Thymus (tissue), 11 donors: Measurements from ENCODE around the gene SYNE3. TPM values are rescaled to one million over a fixed set of nuclear protein-coding genes. Genes with fewer than 3 reads are reported as not detected.

Experiments
- DNase-seq, 9 donors: peaks; one replicate each; pipeline ENCODE4 v3.0.0-alpha.2; 2013; ENCODE audit warnings: low spot score in 9 of 9, low read depth in 6 of 9, missing footprints in 1 of 9
- H3K27ac ChIP-seq, 2 donors: one replicate each; pipeline ENCODE4 v1.5.1; 2013; ENCODE audit warnings: control low read depth in 1 of 2, low read depth in 1 of 2, low read length in 1 of 2, mild to moderate bottlenecking in 1 of 2, moderate library complexity in 1 of 2
- H3K27me3 ChIP-seq, 2 donors: one replicate each; pipeline ENCODE4 v1.5.1; 2013; ENCODE audit warnings: low read length in 1 of 2; ENCODE audit not compliant: control insufficient read depth in 2 of 2, insufficient read depth in 1 of 2
- H3K36me3 ChIP-seq, 2 donors: one replicate each; pipeline ENCODE4 v1.5.1; 2013; ENCODE audit warnings: low read length in 1 of 2, mild to moderate bottlenecking in 1 of 2, moderate library complexity in 1 of 2; ENCODE audit not compliant: control insufficient read depth in 2 of 2, insufficient read depth in 2 of 2
- H3K4me1 ChIP-seq, 2 donors: one replicate each; pipeline ENCODE4 v1.5.1; 2013; ENCODE audit warnings: low read length in 2 of 2; ENCODE audit not compliant: control insufficient read depth in 2 of 2, insufficient read depth in 2 of 2
- H3K4me3 ChIP-seq, 2 donors: one replicate each; pipeline ENCODE4 v1.5.1; 2013; ENCODE audit warnings: low read length in 2 of 2, control low read depth in 1 of 2, mild to moderate bottlenecking in 1 of 2
- H3K9me3 ChIP-seq, 2 donors: one replicate each; pipeline ENCODE4 v1.5.1; 2013; ENCODE audit warnings: low read length in 1 of 2, mild to moderate bottlenecking in 1 of 2; ENCODE audit not compliant: control insufficient read depth in 2 of 2, insufficient read depth in 1 of 2
- WGBS: extraction: QIAGEN DNeasy Blood & Tissue Kit; methylation state at CpG from one replicate; pipeline ENCODE4 v1.1.7; 2013; 5-methylcytosine and 5-hydroxymethylcytosine counted together
- polyA plus RNA-seq: library from polyadenylated mRNA; stranded (reverse); fragments of 200-250 nt; gene quantifications from one replicate; pipeline ENCODE4 v1.2.3, GENCODE V29; 2013
- total RNA-seq: library from RNA; stranded (reverse); fragments of 120-200 nt; gene quantifications from one replicate; pipeline ENCODE4 v1.2.4, GENCODE V29; 2013
- donor health status: healthy.

Gene SYNE3
- total and polyA plus RNA-seq, 2 donors = 1.7 to 3.1 TPM

DNA sequence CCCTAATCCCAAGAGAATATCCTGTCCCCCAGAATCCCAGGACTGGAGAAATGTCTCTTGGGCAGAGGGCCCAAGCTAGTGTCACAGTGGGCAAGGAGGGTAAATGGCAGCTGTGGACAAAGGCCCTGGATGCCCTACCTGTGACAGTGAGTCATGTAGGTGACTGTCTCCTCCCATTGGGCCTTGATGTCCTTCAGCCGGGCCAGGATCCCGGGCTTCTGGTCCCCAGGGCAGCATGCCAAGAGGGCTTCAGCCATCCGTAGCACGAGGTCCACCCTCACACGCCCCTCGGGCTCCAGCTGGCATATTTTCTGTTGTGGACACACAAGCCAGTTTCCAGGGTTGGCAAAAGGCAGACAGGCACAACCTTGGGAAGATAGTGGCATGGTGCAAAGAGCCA lies 48.8 kb downstream of the SYNE3 start:
- peaks cover 0 to 10% of the 10 kb centered on the region in 2 donors for H3K9me3 ChIP-seq
- no peak overlapping the region for H3K27ac ChIP-seq
- no peak for DNase-seq
- H3K4me1 ChIP-seq = peaks cover 52 to 83% of the 10 kb centered on the region in 2 donors
- 98% methylated on average over 6 of the region's 6 CpGs for WGBS
- H3K27me3 ChIP-seq = no peaks in the 10 kb centered on the region
- peaks cover 0 to 5% of the 10 kb centered on the region in 2 donors for H3K36me3 ChIP-seq
- no peak overlapping the region for H3K4me3 ChIP-seq

DNA sequence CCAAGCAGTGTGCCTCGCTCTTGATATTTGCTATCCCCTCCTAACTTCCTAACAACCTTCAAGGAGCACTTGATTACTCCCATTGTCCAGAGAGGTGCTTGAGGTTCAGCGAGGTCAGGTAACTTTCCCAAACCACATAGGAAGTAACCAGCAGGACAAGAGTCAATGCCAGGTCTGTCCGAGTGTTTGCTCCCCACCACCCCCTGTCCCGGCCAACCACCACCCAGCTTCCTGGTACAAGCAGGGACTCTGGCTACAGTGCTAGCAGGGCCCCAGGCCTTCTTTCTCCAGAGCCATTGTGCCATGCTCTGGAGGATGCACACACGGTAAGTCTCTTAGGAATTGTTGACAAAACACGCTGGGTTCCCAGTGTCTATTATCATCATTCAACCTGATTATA lies 49.2 kb downstream of the SYNE3 start:
- no peaks in the 10 kb centered on the region for H3K27me3 ChIP-seq
- WGBS = 98% methylated on average over 6 of the region's 6 CpGs
- H3K27ac ChIP-seq = no peak overlapping the region
- no peak for DNase-seq
- peaks cover 0 to 5% of the 10 kb centered on the region in 2 donors for H3K36me3 ChIP-seq
- peaks cover 0 to 10% of the 10 kb centered on the region in 2 donors for H3K9me3 ChIP-seq
- peaks cover 52 to 83% of the 10 kb centered on the region in 2 donors for H3K4me1 ChIP-seq
- H3K4me3 ChIP-seq = no peak overlapping the region

Other genes with a start within 250 kb of the SYNE3 start
- 0.71 TPM for gene CLMN, start 196.7 kb downstream of the SYNE3 start, total RNA-seq
- gene CLMN, start 196.7 kb downstream of the SYNE3 start, polyA plus RNA-seq = 1.9 TPM
- gene GLRX5, start 18.4 kb upstream of the SYNE3 start, total RNA-seq = 51.5 TPM
- 44.2 TPM for gene GLRX5, start 18.4 kb upstream of the SYNE3 start, polyA plus RNA-seq
- 0.24 TPM for gene TCL1B, start 169.8 kb upstream of the SYNE3 start, total RNA-seq
- gene TCL1B, start 169.8 kb upstream of the SYNE3 start, polyA plus RNA-seq = 0.14 TPM
- 6.4 TPM for gene TCL1A, start 197.5 kb upstream of the SYNE3 start, total RNA-seq
- gene TCL1A, start 197.5 kb upstream of the SYNE3 start, polyA plus RNA-seq = 9.5 TPM